ENCODE measurements around the gene CP.
"Not testable (repeated sequence)": the region's sequence is repeated elsewhere in the genome, so short reads cannot be mapped to it uniquely, and the experiment has no call there.

DNA sequence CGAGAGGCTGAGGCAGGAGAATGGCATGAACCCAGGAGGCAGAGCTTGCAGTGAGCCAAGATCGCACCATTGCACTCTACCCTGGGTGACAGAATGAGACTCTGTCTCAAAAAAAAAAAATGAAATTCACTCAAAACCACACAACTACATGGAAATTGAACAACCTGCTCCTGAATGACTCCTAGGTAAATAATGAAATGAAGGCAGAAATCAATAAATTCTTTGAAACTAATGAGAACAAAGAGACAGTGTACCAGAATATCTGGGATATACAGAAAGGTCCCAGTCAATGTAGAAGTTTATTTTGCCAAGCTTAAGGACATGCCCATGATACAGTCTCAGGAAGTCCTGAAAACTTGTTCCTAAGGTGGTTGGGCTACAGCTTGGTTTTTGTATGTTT, 16.6 kb upstream of the CP start:
- not testable (repeated sequence) for TF ChIP-seq CTCF (IDR thresholded peaks at IDR 0.05); ZFX (IDR thresholded peaks at IDR 0.05; ENCODE audit: borderline replicate concordance)

Measured in 22Rv1 (cell line).